Left ventricle myocardium inferior (tissue), 1 donor: Measurements from ENCODE around the gene PRPF4. TPM values are rescaled to one million over a fixed set of nuclear protein-coding genes. Genes with fewer than 3 reads are reported as not detected.

Experiments used
- DNase-seq: peaks from one replicate; pipeline ENCODE4 v3.0.0-alpha.2; 2020
- H3K27ac ChIP-seq: fragments of 200-600 bp; replicated peaks from 2 replicates; pipeline ENCODE4 v1.8.0; 2021
- H3K27me3 ChIP-seq: fragments of 200-600 bp; 2 replicates; pipeline ENCODE4 v1.8.0; 2021; ENCODE audit warnings: low read depth
- H3K36me3 ChIP-seq: fragments of 200-600 bp; 2 replicates; pipeline ENCODE4 v1.8.0; 2021
- H3K4me1 ChIP-seq: fragments of 200-600 bp; 2 replicates; pipeline ENCODE4 v1.8.0; 2021
- H3K4me3 ChIP-seq: fragments of 200-600 bp; 2 replicates; pipeline ENCODE4 v1.8.0; 2021; ENCODE audit warnings: mild to moderate bottlenecking, moderate library complexity
- H3K9me3 ChIP-seq: fragments of 200-600 bp; replicated peaks from 2 replicates; pipeline ENCODE4 v1.8.0; 2021
- intact Hi-C: fragments of 100-400 bp; cut with micrococcal nuclease; formaldehyde crosslinking; loops from one replicate; pipeline ENCODE4 v1.11.0; 2022
- total RNA-seq: library from RNA; stranded (reverse); fragmentation: NEBNext Ultra II Directional; extraction: Animal tissue kit (Norgen Biotek cat#: 25700); gene quantifications from one replicate; pipeline ENCODE4 v1.2.1, GENCODE V29; 2021
- TF ChIP-seq, protein P1 (sequence below): fragments of 200-600 bp; IDR thresholded peaks from 2 replicates; pipeline ENCODE4 v1.8.0; 2021; ENCODE audit warnings: antibody characterized with exemption, mild to moderate bottlenecking, borderline replicate concordance
- donor health status: DM: no; HTN: yes; CAD: no; lungs with severe emphysema.

Gene PRPF4
- total RNA-seq, 1 donor from 2014 or later, result 11.2 TPM

DNA sequence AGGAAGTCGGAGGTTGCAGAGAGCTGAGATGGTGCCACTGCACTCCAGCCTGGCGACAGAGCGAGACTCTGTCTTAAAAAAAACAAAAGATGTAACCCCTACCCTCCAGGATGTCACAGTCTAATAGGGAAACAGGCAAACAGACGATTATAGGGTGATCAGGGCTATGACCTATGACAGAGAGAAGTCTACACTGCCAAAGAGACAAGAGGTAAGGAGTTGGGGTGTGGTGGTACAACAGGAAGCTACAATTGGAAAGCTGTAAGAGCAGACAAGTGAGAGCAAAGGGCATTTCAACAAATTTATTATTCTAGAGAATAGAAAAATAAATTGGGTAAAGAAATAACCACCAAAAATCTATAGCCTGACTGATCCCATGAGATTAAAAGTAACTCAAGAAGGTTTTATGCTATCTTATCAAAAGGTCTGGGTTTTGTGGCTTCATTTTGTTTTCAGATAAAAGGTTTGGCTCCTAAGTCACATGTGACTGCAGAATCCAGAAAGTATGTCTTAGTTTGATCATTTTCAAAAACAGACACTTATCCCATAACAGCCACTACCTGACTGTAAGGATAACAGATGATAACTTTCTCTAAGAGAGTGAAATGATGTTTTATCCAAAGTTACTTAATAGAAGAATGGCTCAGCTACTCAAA lies 7.4 kb upstream of the PRPF4 start:
- H3K4me1 ChIP-seq, result peaks cover 22% of the 10 kb centered on the region
- H3K36me3 ChIP-seq, result peaks cover 73% of the 10 kb centered on the region
- no peak for DNase-seq
- H3K27ac ChIP-seq, result no peak overlapping the region
- H3K4me3 ChIP-seq, result no peak overlapping the region
- TF ChIP-seq, protein P1, sequence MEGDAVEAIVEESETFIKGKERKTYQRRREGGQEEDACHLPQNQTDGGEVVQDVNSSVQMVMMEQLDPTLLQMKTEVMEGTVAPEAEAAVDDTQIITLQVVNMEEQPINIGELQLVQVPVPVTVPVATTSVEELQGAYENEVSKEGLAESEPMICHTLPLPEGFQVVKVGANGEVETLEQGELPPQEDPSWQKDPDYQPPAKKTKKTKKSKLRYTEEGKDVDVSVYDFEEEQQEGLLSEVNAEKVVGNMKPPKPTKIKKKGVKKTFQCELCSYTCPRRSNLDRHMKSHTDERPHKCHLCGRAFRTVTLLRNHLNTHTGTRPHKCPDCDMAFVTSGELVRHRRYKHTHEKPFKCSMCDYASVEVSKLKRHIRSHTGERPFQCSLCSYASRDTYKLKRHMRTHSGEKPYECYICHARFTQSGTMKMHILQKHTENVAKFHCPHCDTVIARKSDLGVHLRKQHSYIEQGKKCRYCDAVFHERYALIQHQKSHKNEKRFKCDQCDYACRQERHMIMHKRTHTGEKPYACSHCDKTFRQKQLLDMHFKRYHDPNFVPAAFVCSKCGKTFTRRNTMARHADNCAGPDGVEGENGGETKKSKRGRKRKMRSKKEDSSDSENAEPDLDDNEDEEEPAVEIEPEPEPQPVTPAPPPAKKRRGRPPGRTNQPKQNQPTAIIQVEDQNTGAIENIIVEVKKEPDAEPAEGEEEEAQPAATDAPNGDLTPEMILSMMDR, result no peak
- intact Hi-C loops, result no loop called here
- no peaks in the 10 kb centered on the region for H3K9me3 ChIP-seq
- no peaks in the 10 kb centered on the region for H3K27me3 ChIP-seq

DNA sequence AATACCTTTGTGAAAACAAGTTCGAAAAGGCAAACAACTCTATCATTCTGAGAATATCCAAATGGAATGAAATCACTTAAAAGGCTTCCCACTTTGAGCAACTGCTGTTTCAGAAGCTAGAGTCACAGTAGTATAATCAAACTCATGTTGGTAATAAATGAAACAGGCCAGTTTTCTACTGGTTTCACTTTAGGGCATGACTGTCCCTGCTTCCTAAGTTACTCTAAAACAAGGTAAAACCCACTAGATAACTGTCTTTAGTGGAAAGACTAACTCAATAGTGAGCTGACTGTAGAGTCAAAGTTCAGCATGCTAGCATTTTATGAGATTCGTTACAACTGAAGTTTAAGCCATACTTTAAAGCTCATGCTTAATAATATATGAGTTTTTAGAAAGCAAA lies 6.1 kb upstream of the PRPF4 start:
- Histone ChIP-seq H3K4me3 (no peak overlapping the region), H3K9me3 (no peaks in the 10 kb centered on the region), H3K27ac (no peak overlapping the region), H3K27me3 (no peaks in the 10 kb centered on the region), H3K4me1 (peaks cover 31% of the 10 kb centered on the region), H3K36me3 (peaks cover 76% of the 10 kb centered on the region)
- no peak for DNase-seq
- intact Hi-C loops, result no loop called here
- TF ChIP-seq, protein P1, result no peak

DNA sequence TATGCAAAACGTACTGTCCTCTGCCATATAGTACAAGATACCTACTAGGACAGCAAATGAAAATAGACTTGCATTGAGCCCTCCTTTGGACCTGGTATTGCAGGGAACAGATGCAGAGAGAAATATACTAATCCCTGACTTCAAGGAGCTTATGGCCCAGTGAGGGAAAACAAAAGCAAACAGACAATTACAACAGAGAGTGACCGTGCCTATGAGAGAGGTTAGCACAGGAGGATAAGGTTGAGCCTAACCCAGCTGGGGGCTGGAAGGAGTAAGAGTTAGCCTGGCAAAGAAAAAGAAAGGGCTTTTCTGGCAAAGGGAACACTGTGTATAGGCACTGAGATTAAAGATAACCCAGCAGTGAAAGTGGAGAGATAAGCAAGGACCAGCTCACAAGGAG lies 5.6 kb upstream of the PRPF4 start:
- H3K36me3 ChIP-seq, result peaks cover 76% of the 10 kb centered on the region
- DNase-seq, result no peak
- no peak overlapping the region for H3K4me3 ChIP-seq
- no peak overlapping the region for H3K27ac ChIP-seq
- H3K27me3 ChIP-seq, result no peaks in the 10 kb centered on the region
- peaks cover 36% of the 10 kb centered on the region for H3K4me1 ChIP-seq
- no peaks in the 10 kb centered on the region for H3K9me3 ChIP-seq
- intact Hi-C loops, result no loop called here
- TF ChIP-seq, protein P1, result no peak

DNA sequence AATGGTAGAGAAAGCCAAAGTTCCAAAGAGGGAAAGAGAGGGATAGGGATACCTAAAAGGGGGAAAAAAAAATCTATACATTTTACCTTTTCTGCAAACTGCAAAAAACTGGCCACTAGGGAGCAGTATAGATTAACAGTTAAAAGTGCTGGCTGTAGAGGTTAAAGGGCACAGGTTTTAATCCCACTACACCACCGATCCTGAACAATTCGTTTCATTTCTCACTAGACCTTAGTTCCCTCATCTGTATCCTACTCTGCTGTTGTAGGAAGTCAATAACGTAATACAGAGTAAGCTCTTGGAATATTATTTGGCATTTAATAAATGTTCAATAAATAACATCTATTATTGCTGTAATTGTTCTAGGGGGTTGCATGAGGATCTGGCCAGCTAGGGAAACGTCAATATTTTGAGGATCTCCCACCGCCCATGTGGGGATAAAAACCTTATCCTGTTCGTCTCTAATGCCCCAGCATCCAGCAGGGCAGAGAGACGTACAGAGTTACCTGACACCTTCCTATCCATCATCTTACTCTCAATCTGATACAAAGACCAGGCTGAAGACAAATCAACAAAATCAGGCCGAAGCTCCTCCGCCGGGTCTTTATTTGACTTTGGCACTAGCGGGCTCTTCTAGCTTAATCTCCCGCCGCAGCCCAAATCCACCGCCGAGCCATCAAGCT lies 843 bp upstream of the PRPF4 start:
- no peaks in the 10 kb centered on the region for H3K9me3 ChIP-seq
- H3K27ac ChIP-seq, result peak overlapping the region; percentile 94
- DNase-seq, result no peak
- H3K4me3 ChIP-seq, result peak overlapping the region; percentile 85
- H3K36me3 ChIP-seq, result peaks cover 67% of the 10 kb centered on the region
- peaks cover 64% of the 10 kb centered on the region for H3K4me1 ChIP-seq
- H3K27me3 ChIP-seq, result no peaks in the 10 kb centered on the region
- TF ChIP-seq, protein P1, result peak; percentile 76
- intact Hi-C loops, result no loop called here

DNA sequence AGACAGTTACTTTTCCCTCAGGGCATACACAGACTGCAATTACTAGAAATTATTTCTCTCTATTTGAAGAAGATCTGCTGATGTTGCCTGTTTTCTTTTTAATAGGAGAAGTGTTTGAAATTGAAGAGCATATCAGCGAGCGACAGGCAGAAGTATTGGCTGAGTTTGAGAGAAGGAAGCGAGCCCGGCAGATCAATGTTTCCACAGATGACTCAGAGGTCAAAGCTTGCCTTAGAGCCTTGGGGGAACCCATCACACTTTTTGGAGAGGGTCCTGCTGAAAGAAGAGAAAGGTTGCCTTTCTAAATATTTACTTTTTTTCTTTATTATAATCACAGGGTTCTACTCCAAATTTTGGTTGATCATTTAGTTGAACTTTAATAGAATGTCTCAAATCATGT lies 3.4 kb downstream of the PRPF4 start:
- H3K27ac ChIP-seq, result no peak overlapping the region
- no peak overlapping the region for H3K4me3 ChIP-seq
- intact Hi-C loops, result no loop called here
- no peaks in the 10 kb centered on the region for H3K27me3 ChIP-seq
- TF ChIP-seq, protein P1, result no peak
- no peak for DNase-seq
- H3K4me1 ChIP-seq, result peaks cover 43% of the 10 kb centered on the region
- H3K9me3 ChIP-seq, result no peaks in the 10 kb centered on the region
- peaks cover 72% of the 10 kb centered on the region for H3K36me3 ChIP-seq
